Measurements from ENCODE around the gene HSPG2.

HSPG2 gene

DNA sequence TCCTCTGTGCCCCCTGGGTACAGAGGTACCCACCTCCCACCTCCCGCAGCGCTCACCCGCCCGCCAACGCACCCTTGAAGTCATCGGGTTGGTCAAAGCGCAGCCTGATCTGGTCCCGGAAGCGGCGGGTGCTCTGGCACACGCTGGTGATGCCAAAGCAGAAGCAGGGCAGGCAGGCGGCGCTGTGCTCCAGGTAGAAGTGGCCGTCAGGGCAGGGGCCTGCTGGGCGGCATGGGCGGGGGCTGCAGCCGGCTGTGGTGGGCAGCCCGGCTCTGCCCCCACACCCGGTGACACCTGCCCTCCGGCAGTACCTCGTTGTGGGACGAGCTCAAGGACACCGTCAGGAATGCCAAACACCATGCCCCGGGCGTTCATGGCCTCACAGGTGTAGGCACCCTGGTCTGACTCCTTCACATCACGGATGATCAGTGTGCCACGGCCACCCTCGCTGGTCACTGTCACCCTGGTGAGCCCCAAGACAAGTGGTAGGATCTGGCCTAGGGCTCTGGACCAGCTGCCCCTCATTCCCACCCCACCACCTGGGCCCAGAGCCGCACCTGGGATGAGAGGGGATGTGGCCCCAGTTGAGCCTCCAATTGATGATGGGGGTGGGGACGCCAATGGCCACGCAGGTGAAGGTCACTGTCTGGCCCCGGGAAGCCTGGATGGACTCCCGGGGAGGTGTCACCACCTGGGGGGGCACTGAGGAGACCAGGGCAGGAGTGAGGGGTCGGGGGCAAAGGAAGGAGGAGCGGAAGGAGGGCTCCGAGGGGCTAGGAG is 52.5 kb downstream of the HSPG2 start:
- Histone ChIP-seq H4K12ac (ENCODE audit: low read depth, low read length) (no peak overlapping the region), H3K27me3 (ENCODE audit: insufficient read depth, low read length) (no peaks in the 10 kb centered on the region), H4K91ac (ENCODE audit: low read depth, low read length) (no peak overlapping the region), H2BK5ac (ENCODE audit: low read depth, low read length, poor library complexity) (no peak overlapping the region), H3K9ac (ENCODE audit: low read length) (no peak overlapping the region), H3K27ac (ENCODE audit: low read depth, low read length) (no peak overlapping the region), H3K4me1 (ENCODE audit: control insufficient read depth in 1 of 2, insufficient read depth in 2 of 2, low read length in 2 of 2) (no peaks in the 10 kb centered on the region), H3K4ac (ENCODE audit: low read depth, low read length) (no peak overlapping the region), H4K8ac (ENCODE audit: low read depth, low read length) (no peak overlapping the region), H2BK120ac (ENCODE audit: insufficient read depth, low read length, poor library complexity) (no peak overlapping the region), H3K18ac (ENCODE audit: low read length) (no peak overlapping the region), H3K9me3 (ENCODE audit: insufficient read depth, low read depth, low read length) (peaks cover 2% of the 10 kb centered on the region), H3K23ac (ENCODE audit: low read length) (no peak overlapping the region), H2AK5ac (ENCODE audit: low read length) (no peak overlapping the region), H3K4me2 (ENCODE audit: low read length) (no peak overlapping the region), H3K36me3 (ENCODE audit: control insufficient read depth in 1 of 2, insufficient read depth in 2 of 2, low read length in 2 of 2) (peaks cover 82 to 92% of the 10 kb centered on the region in 2 experiments), H2AFZ (ENCODE audit: insufficient read depth, low read length, poor library complexity) (no peak overlapping the region), H3K4me3 (ENCODE audit: low read depth, low read length) (no peak overlapping the region), H3K79me2 (ENCODE audit: control insufficient read depth, insufficient read depth, low read length, poor library complexity) (no peaks in the 10 kb centered on the region), H3K79me1 (ENCODE audit: low read length) (no peaks in the 10 kb centered on the region), H2BK12ac (ENCODE audit: low read length) (no peak overlapping the region), H3K14ac (ENCODE audit: low read length) (no peak overlapping the region)
- peak; percentile 30 to 47 for DNase-seq
- WGBS (ENCODE audit: extremely low coverage, insufficient coverage, insufficient read length), result no CpG with 5 or more reads among the region's 36 CpGs

DNA sequence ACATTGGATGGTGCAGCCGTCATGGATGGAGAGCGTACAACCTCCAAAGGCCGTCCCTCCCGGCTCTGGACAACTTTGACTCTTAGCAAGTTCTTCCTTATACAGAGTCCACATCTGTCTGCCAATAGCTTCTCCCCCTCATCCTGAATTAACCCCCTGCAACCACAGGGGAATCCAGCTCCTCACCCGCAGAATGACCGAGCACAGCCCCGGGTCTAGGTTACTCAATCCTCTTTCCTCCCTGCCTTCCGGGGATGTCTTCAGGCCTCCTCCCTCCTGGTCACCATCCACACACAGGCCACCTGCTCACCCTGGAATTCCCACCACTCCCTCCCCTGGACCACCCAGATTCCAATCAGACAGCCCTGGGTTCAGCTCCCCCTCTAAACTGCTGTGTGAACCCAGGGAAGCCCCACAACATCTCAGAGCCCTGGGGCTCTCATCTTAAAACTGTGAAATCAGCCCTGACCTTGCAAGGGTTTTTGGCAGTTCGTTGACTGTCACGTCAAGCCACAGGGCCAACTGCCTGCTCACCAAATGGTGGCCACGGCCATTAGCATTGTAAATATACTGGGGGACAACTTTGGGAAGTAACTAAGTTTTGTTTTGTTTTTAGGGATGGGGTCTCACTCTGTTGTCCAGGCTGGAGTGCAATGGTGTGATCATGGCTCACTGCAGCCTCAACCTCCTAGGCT is 54.2 kb downstream of the HSPG2 start:
- H2BK120ac ChIP-seq (ENCODE audit: insufficient read depth, low read length, poor library complexity), result no peak overlapping the region
- H3K27me3 ChIP-seq (ENCODE audit: insufficient read depth, low read length), result no peaks in the 10 kb centered on the region
- H3K9ac ChIP-seq (ENCODE audit: low read length), result no peak overlapping the region
- H3K23ac ChIP-seq (ENCODE audit: low read length), result no peak overlapping the region
- no peak overlapping the region for H4K8ac ChIP-seq (ENCODE audit: low read depth, low read length)
- H3K27ac ChIP-seq (ENCODE audit: low read depth, low read length), result no peak overlapping the region
- H2AK5ac ChIP-seq (ENCODE audit: low read length), result no peak overlapping the region
- DNase-seq, result peak in 1 of 2 donors; percentile 52
- peaks cover 85 to 92% of the 10 kb centered on the region in 2 experiments for H3K36me3 ChIP-seq (ENCODE audit: control insufficient read depth in 1 of 2, insufficient read depth in 2 of 2, low read length in 2 of 2)
- no peaks in the 10 kb centered on the region for H3K4me1 ChIP-seq (ENCODE audit: control insufficient read depth in 1 of 2, insufficient read depth in 2 of 2, low read length in 2 of 2)
- no peak overlapping the region for H3K4me2 ChIP-seq (ENCODE audit: low read length)
- H2BK12ac ChIP-seq (ENCODE audit: low read length), result no peak overlapping the region
- no peaks in the 10 kb centered on the region for H3K79me1 ChIP-seq (ENCODE audit: low read length)
- no peak overlapping the region for H3K14ac ChIP-seq (ENCODE audit: low read length)
- H2BK5ac ChIP-seq (ENCODE audit: low read depth, low read length, poor library complexity), result no peak overlapping the region
- no peak overlapping the region for H3K4me3 ChIP-seq (ENCODE audit: low read depth, low read length)
- no CpG with 5 or more reads among the region's 11 CpGs for WGBS (ENCODE audit: extremely low coverage, insufficient coverage, insufficient read length)
- no peak overlapping the region for H4K12ac ChIP-seq (ENCODE audit: low read depth, low read length)
- H3K4ac ChIP-seq (ENCODE audit: low read depth, low read length), result no peak overlapping the region
- no peak overlapping the region for H4K91ac ChIP-seq (ENCODE audit: low read depth, low read length)
- H3K18ac ChIP-seq (ENCODE audit: low read length), result no peak overlapping the region
- peaks cover 2% of the 10 kb centered on the region for H3K9me3 ChIP-seq (ENCODE audit: insufficient read depth, low read depth, low read length)
- H2AFZ ChIP-seq (ENCODE audit: insufficient read depth, low read length, poor library complexity), result no peak overlapping the region
- no peaks in the 10 kb centered on the region for H3K79me2 ChIP-seq (ENCODE audit: control insufficient read depth, insufficient read depth, low read length, poor library complexity)

DNA sequence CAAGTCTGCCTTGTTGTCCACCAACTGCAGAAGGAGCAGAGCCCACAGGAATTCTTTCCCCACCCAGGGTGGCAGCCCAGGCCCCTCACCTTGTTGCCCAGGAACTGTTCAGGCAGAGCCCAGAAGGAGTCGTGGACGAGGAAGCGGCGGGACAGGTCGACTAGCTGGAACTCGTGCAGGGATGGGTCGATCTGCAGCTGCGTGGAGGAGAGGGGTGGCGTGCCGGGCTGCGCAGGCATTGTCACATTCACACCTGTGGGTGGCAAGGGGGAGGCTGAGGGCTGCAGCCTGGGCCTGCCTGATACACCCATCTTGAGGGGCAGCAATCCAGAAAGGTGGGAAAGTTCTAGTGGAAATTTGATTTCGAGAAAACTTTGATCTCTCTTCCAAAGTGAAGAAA is 55.9 kb downstream of the HSPG2 start:
- Histone ChIP-seq H3K27me3 (ENCODE audit: insufficient read depth, low read length) (no peaks in the 10 kb centered on the region), H3K4me1 (ENCODE audit: control insufficient read depth in 1 of 2, insufficient read depth in 2 of 2, low read length in 2 of 2) (no peaks in the 10 kb centered on the region), H3K4me2 (ENCODE audit: low read length) (no peak overlapping the region), H2BK120ac (ENCODE audit: insufficient read depth, low read length, poor library complexity) (no peak overlapping the region), H2AFZ (ENCODE audit: insufficient read depth, low read length, poor library complexity) (no peak overlapping the region), H3K18ac (ENCODE audit: low read length) (no peak overlapping the region), H3K79me1 (ENCODE audit: low read length) (no peaks in the 10 kb centered on the region), H3K4ac (ENCODE audit: low read depth, low read length) (no peak overlapping the region), H4K12ac (ENCODE audit: low read depth, low read length) (no peak overlapping the region), H2BK5ac (ENCODE audit: low read depth, low read length, poor library complexity) (no peak overlapping the region), H4K8ac (ENCODE audit: low read depth, low read length) (no peak overlapping the region), H3K4me3 (ENCODE audit: low read depth, low read length) (no peak overlapping the region), H3K27ac (ENCODE audit: low read depth, low read length) (no peak overlapping the region), H2AK5ac (ENCODE audit: low read length) (no peak overlapping the region), H4K91ac (ENCODE audit: low read depth, low read length) (no peak overlapping the region), H3K14ac (ENCODE audit: low read length) (no peak overlapping the region), H3K79me2 (ENCODE audit: control insufficient read depth, insufficient read depth, low read length, poor library complexity) (no peaks in the 10 kb centered on the region), H3K9me3 (ENCODE audit: insufficient read depth, low read depth, low read length) (peaks cover 2% of the 10 kb centered on the region), H2BK12ac (ENCODE audit: low read length) (no peak overlapping the region), H3K9ac (ENCODE audit: low read length) (no peak overlapping the region), H3K36me3 (ENCODE audit: control insufficient read depth in 1 of 2, insufficient read depth in 2 of 2, low read length in 2 of 2) (peaks cover 76 to 88% of the 10 kb centered on the region in 2 experiments), H3K23ac (ENCODE audit: low read length) (no peak overlapping the region)
- no peak for DNase-seq
- WGBS (ENCODE audit: extremely low coverage, insufficient coverage, insufficient read length), result no CpG with 5 or more reads among the region's 12 CpGs

DNA sequence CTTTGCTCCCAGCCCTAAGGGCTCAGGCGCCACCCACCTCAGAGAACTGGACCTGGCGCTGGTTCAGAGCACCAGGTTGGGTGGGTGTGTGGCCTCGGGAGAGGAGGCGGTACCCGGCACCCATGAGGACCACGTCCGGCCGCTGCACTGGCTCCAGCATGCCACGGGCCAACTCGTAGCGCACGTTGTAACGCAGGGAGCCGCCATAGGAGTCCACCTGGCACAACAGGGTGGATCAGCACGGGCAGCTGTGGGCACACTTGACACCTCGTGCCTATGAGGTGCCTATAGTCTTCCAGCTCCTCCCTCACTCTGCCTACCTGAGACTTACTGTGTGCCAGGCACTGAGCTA is 56.5 kb downstream of the HSPG2 start:
- Histone ChIP-seq H3K79me1 (ENCODE audit: low read length) (no peaks in the 10 kb centered on the region), H3K36me3 (ENCODE audit: control insufficient read depth in 1 of 2, insufficient read depth in 2 of 2, low read length in 2 of 2) (peaks cover 76 to 88% of the 10 kb centered on the region in 2 experiments), H3K14ac (ENCODE audit: low read length) (no peak overlapping the region), H4K91ac (ENCODE audit: low read depth, low read length) (no peak overlapping the region), H3K27ac (ENCODE audit: low read depth, low read length) (no peak overlapping the region), H3K23ac (ENCODE audit: low read length) (no peak overlapping the region), H3K4me3 (ENCODE audit: low read depth, low read length) (peak overlapping the region; percentile 13), H3K4me2 (ENCODE audit: low read length) (no peak overlapping the region), H3K4ac (ENCODE audit: low read depth, low read length) (no peak overlapping the region), H3K27me3 (ENCODE audit: insufficient read depth, low read length) (no peaks in the 10 kb centered on the region), H3K9ac (ENCODE audit: low read length) (no peak overlapping the region), H2BK5ac (ENCODE audit: low read depth, low read length, poor library complexity) (no peak overlapping the region), H2AFZ (ENCODE audit: insufficient read depth, low read length, poor library complexity) (no peak overlapping the region), H3K18ac (ENCODE audit: low read length) (no peak overlapping the region), H3K79me2 (ENCODE audit: control insufficient read depth, insufficient read depth, low read length, poor library complexity) (no peaks in the 10 kb centered on the region), H3K9me3 (ENCODE audit: insufficient read depth, low read depth, low read length) (peaks cover 2% of the 10 kb centered on the region), H3K4me1 (ENCODE audit: control insufficient read depth in 1 of 2, insufficient read depth in 2 of 2, low read length in 2 of 2) (no peaks in the 10 kb centered on the region), H2BK120ac (ENCODE audit: insufficient read depth, low read length, poor library complexity) (no peak overlapping the region), H2AK5ac (ENCODE audit: low read length) (no peak overlapping the region), H2BK12ac (ENCODE audit: low read length) (no peak overlapping the region), H4K12ac (ENCODE audit: low read depth, low read length) (no peak overlapping the region), H4K8ac (ENCODE audit: low read depth, low read length) (no peak overlapping the region)
- WGBS (ENCODE audit: extremely low coverage, insufficient coverage, insufficient read length), result no CpG with 5 or more reads among the region's 16 CpGs
- DNase-seq, result no peak

All from trophoblast cell (in vitro differentiated cells and primary cell).